Upper lobe of left lung (tissue), 6 donors: ENCODE data around the gene SMOC1. TPM values are rescaled to one million over a fixed set of nuclear protein-coding genes. Genes with fewer than 3 reads are reported as not detected.

Experiments used
- ATAC-seq, 2 donors: fragments of 200-7000 bp; cut with Tn5 transposase; one replicate each; pipeline ENCODE4 v1.9.1; 2022; ENCODE audit warnings: mild to moderate bottlenecking in 2 of 2, moderate library complexity in 2 of 2; ENCODE audit not compliant: low FRiP score in 2 of 2
- DNase-seq, 2 donors: peaks; one replicate each; pipeline ENCODE4 v3.0.0-alpha.2; 2019 to 2020
- H3K27ac ChIP-seq, 4 donors: fragments of 200-600 bp; sonication (generic); one replicate each; pipeline ENCODE4 v1.5.1; 2016 to 2019
- H3K27me3 ChIP-seq, 4 donors: fragments of 200-600 bp; sonication (generic); one replicate each; pipeline ENCODE4 v1.5.1; 2017 to 2019
- H3K36me3 ChIP-seq, 4 donors: fragments of 200-600 bp; sonication (generic); one replicate each; pipeline ENCODE4 v1.5.1; 2016 to 2019
- H3K4me1 ChIP-seq, 4 donors: fragments of 200-600 bp; sonication (generic); one replicate each; pipeline ENCODE4 v1.5.1; 2018 to 2019
- H3K4me3 ChIP-seq, 4 donors: fragments of 200-600 bp; sonication (generic); one replicate each; pipeline ENCODE4 v1.5.1; 2017 to 2019; ENCODE audit warnings: mild to moderate bottlenecking in 2 of 4, moderate library complexity in 1 of 4
- H3K9me3 ChIP-seq, 4 donors: fragments of 200-600 bp; sonication (generic); one replicate each; pipeline ENCODE4 v1.5.1; 2018 to 2019
- CTCF ChIP-seq, 6 experiments: fragments of 450-650 bp in 4 of 6; fragments of 200-600 bp in 2 of 6; sonication (generic) in 2 of 6; IDR thresholded peaks; one replicate each; pipeline ENCODE4 v1.5.1; 2016 to 2019; ENCODE audit warnings: antibody characterized with exemption in 6 of 6
- EP300 ChIP-seq, 4 donors: sonication (generic); formaldehyde crosslinking; IDR thresholded peaks; one replicate each; pipeline ENCODE4 v1.5.1; 2017; ENCODE audit warnings: antibody characterized with exemption in 4 of 4, control low read depth in 2 of 4
- POLR2A ChIP-seq, 4 donors: fragments of 450-650 bp; IDR thresholded peaks; one replicate each; pipeline ENCODE4 v1.5.1; 2016 to 2017; ENCODE audit warnings: antibody characterized with exemption in 4 of 4, mild to moderate bottlenecking in 2 of 4
- POLR2AphosphoS5 ChIP-seq, 2 donors: sonication (generic); formaldehyde crosslinking; IDR thresholded peaks; one replicate each; pipeline ENCODE4 v1.5.1; 2017; ENCODE audit warnings: antibody characterized with exemption in 2 of 2
- WGBS, 2 donors: methylation state at CpG; one replicate each; pipeline ENCODE4 v1.1.5; 2017 to 2018; 5-methylcytosine and 5-hydroxymethylcytosine counted together
- total RNA-seq, 6 donors: library from RNA; depleted of rRNA in 4 of 6; stranded (reverse); fragments of >200 nt in 4 of 6; gene quantifications; one replicate each; pipeline versions ENCODE4 v1.1.0 to v1.2.1, GENCODE V29; 2016 to 2021
- donor health status: DM: no; HTN: no; CAD: no; lungs with moderate emphysema.
- donor health status: DM: no; HTN: yes; CAD: no; lungs with severe emphysema.

The SMOC1 gene
- total RNA-seq, 6 donors from 2014 or later = 0.22 to 1.3 (median 0.61) TPM; not detected in 1

DNA sequence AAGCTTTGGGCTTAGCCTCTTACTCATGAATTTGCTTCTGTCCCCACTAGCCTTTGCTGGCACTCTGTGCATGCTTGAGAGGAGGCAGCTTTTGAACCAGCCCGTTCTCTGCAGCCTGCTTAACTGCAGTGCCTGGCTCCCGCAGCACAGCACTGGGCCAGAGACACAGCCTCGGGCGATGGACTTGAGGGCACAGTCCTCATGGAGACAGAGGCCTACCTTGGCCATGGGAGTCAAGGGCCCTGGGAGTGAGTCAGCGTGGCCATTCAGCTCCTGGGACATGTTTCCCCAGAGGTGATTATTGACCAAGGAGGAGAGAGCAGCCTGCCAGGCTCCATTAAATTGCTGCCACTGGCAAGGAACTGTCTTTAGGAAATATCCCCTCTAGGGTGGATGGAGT lies 93.5 kb downstream of the SMOC1 start:
- DNase-seq = peak in 1 of 2 donors; percentile 27
- H3K27me3 ChIP-seq = no peaks in the 10 kb centered on the region
- H3K4me3 ChIP-seq = no peak overlapping the region
- TF ChIP-seq POLR2A (IDR thresholded peaks at IDR 0.05) (no peak), CTCF (IDR thresholded peaks at IDR 0.05) (no peak), POLR2AphosphoS5 (IDR thresholded peaks at IDR 0.05) (no peak), EP300 (IDR thresholded peaks at IDR 0.05) (no peak)
- H3K4me1 ChIP-seq = no peaks in the 10 kb centered on the region
- H3K36me3 ChIP-seq = no peaks in the 10 kb centered on the region
- ATAC-seq = no peak
- H3K9me3 ChIP-seq = no peaks in the 10 kb centered on the region
- no peak overlapping the region for H3K27ac ChIP-seq
- WGBS, 2 donors = 90 to 100% methylated on average over 1 to 5 of the region's 5 CpGs

- WGBS, 2 donors = 44 to 60% methylated on average over 1 of the region's 1 CpG
- Histone ChIP-seq H3K4me1 (no peaks in the 10 kb centered on the region), H3K27me3 (no peaks in the 10 kb centered on the region), H3K9me3 (no peaks in the 10 kb centered on the region), H3K36me3 (no peaks in the 10 kb centered on the region), H3K4me3 (no peak overlapping the region), H3K27ac (no peak overlapping the region)
- TF ChIP-seq EP300 (IDR thresholded peaks at IDR 0.05) (no peak), CTCF (IDR thresholded peaks at IDR 0.05) (no peak), POLR2AphosphoS5 (IDR thresholded peaks at IDR 0.05) (no peak)
- ATAC-seq (no peak), DNase-seq (no peak)
Observed at GRCh38 chr14:69973846-69974245, 94.6 kb downstream of the SMOC1 start.

GRCh38 chr14:69979882-69980281 lies 100.7 kb downstream of the SMOC1 start:
- Histone ChIP-seq H3K4me3 (no peak overlapping the region), H3K4me1 (no peaks in the 10 kb centered on the region), H3K27me3 (no peaks in the 10 kb centered on the region), H3K36me3 (no peaks in the 10 kb centered on the region), H3K9me3 (no peaks in the 10 kb centered on the region), H3K27ac (no peak overlapping the region)
- ATAC-seq (no peak), DNase-seq (no peak)
- 83 to 93% methylated on average over 1 of the region's 1 CpG for WGBS, 2 donors
- TF ChIP-seq POLR2AphosphoS5 (IDR thresholded peaks at IDR 0.05) (no peak), CTCF (IDR thresholded peaks at IDR 0.05) (no peak), POLR2A (IDR thresholded peaks at IDR 0.05) (no peak), EP300 (IDR thresholded peaks at IDR 0.05) (no peak)

- Histone ChIP-seq H3K27ac (no peak overlapping the region), H3K4me1 (no peaks in the 10 kb centered on the region), H3K27me3 (no peaks in the 10 kb centered on the region), H3K36me3 (no peaks in the 10 kb centered on the region), H3K4me3 (no peak overlapping the region), H3K9me3 (no peaks in the 10 kb centered on the region)
- DNase-seq (no peak), ATAC-seq (no peak)
- WGBS, 2 donors = 58 to 61% methylated on average over 15 of the region's 15 CpGs
- no peak for TF ChIP-seq POLR2A (IDR thresholded peaks at IDR 0.05)
- TF ChIP-seq POLR2AphosphoS5 (IDR thresholded peaks at IDR 0.05) = no peak
Observed at GRCh38 chr14:69980457-69981425, 101.5 kb downstream of the SMOC1 start.

- H3K27ac ChIP-seq = no peak overlapping the region
- 25 to 51% methylated on average over 6 of the region's 6 CpGs for WGBS, 2 donors
- no peaks in the 10 kb centered on the region for H3K9me3 ChIP-seq
- H3K27me3 ChIP-seq = no peaks in the 10 kb centered on the region
- no peaks in the 10 kb centered on the region for H3K4me1 ChIP-seq
- TF ChIP-seq POLR2A (IDR thresholded peaks at IDR 0.05) (no peak), CTCF (IDR thresholded peaks at IDR 0.05) (no peak), POLR2AphosphoS5 (IDR thresholded peaks at IDR 0.05) (no peak), EP300 (IDR thresholded peaks at IDR 0.05) (no peak)
- DNase-seq = no peak
- no peak for ATAC-seq
- no peaks in the 10 kb centered on the region for H3K36me3 ChIP-seq
- no peak overlapping the region for H3K4me3 ChIP-seq
Observed at GRCh38 chr14:69982220-69982839, 103.1 kb downstream of the SMOC1 start.
